HepG2 (cell line): ENCODE measurements around the gene CYTH1. TPM values are rescaled to one million over a fixed set of nuclear protein-coding genes. Genes with fewer than 3 reads are reported as not detected.

Source experiments
- EED ChIP-seq: sonication (generic); formaldehyde crosslinking; IDR thresholded peaks from 2 replicates; pipeline ENCODE4 v1.5.0; 2020; ENCODE audit warnings: mild to moderate bottlenecking, missing genetic modification reagents
- ELK4 ChIP-seq: sonication (generic); formaldehyde crosslinking; IDR thresholded peaks from 2 replicates; pipeline ENCODE4 v1.9.0; 2021; ENCODE audit warnings: missing genetic modification reagents, borderline replicate concordance
- KLF12 ChIP-seq: sonication (generic); formaldehyde crosslinking; IDR thresholded peaks from 2 replicates; pipeline ENCODE4 v1.4.0; 2020; ENCODE audit warnings: missing genetic modification reagents, borderline replicate concordance
- MBNL3 ChIP-seq: fragments of 250-450 bp; sonication (Bioruptor Pico); conservative IDR thresholded peaks from 2 replicates; pipeline ENCODE4 v1.8.0; 2022; ENCODE audit warnings: mild to moderate bottlenecking, inconsistent platforms
- RFX1 ChIP-seq: fragments of 450-650 bp; IDR thresholded peaks from 2 replicates; pipeline ENCODE4 v1.6.1; 2017
- RFX5 ChIP-seq: IDR thresholded peaks from 2 replicates; pipeline ENCODE4 v1.6.1; 2011; ENCODE audit warnings: low read depth, low read length, improper control_type of control experiment
- SMC3 ChIP-seq: IDR thresholded peaks from 2 replicates; pipeline ENCODE4 v1.6.1; 2011; ENCODE audit warnings: low read length, improper control_type of control experiment
- SNAPC2 ChIP-seq: sonication (generic); formaldehyde crosslinking; IDR thresholded peaks from 2 replicates; pipeline ENCODE4 v1.8.1; 2022; ENCODE audit warnings: mild to moderate bottlenecking, missing genetic modification reagents
- ZBED4 ChIP-seq: sonication (generic); formaldehyde crosslinking; IDR thresholded peaks from 2 replicates; pipeline ENCODE4 v1.4.0; 2020; ENCODE audit warnings: missing genetic modification reagents, borderline replicate concordance
- ZFAT ChIP-seq: sonication (generic); formaldehyde crosslinking; conservative IDR thresholded peaks from 2 replicates; pipeline ENCODE4 v1.8.1; 2023; ENCODE audit warnings: missing genetic modification reagents, inconsistent platforms
- ZNF276 ChIP-seq: sonication (generic); formaldehyde crosslinking; IDR thresholded peaks from 2 replicates; pipeline ENCODE4 v1.4.0; 2020; ENCODE audit warnings: mild to moderate bottlenecking, low read depth, missing genetic modification reagents
- ZNF317 ChIP-seq: sonication (generic); formaldehyde crosslinking; IDR thresholded peaks from 2 replicates; pipeline ENCODE4 v1.5.0; 2020; ENCODE audit warnings: mild to moderate bottlenecking, missing genetic modification reagents
- ZNF44 ChIP-seq: sonication (generic); formaldehyde crosslinking; IDR thresholded peaks from 2 replicates; pipeline ENCODE4 v1.5.1; 2020; ENCODE audit warnings: mild to moderate bottlenecking, missing genetic modification reagents
- ZNF557 ChIP-seq: sonication (generic); formaldehyde crosslinking; IDR thresholded peaks from 2 replicates; pipeline ENCODE4 v1.4.0; 2020; ENCODE audit warnings: missing genetic modification reagents
- ZNF740 ChIP-seq: sonication (generic); formaldehyde crosslinking; IDR thresholded peaks from 2 replicates; pipeline ENCODE4 v1.4.0; 2020; ENCODE audit warnings: missing genetic modification reagents
- polyA plus RNA-seq, 8 experiments: library from polyadenylated mRNA; depleted of rRNA in 3 of 8; stranded (reverse) in 7 of 8; unstranded in 1 of 8; fragments of >200 nt; fragmentation: Illumina TruSeq in 4 of 8; extraction: Trizol in 4 of 8; gene quantifications; 2 replicates each; pipeline versions ENCODE4 v1.2.1 to v1.2.3, GENCODE V29; 2011 to 2016; ENCODE audit warnings: low read depth in 4 of 8, missing spikeins in 1 of 8, mixed read lengths in 1 of 8; ENCODE audit not compliant: insufficient read depth in 1 of 8
- total RNA-seq, 5 experiments: library from RNA; depleted of rRNA; stranded (reverse); fragments of >200 nt; fragmentation: Illumina TruSeq; extraction: Trizol; gene quantifications; 2 replicates each; pipeline ENCODE4 v1.2.3, GENCODE V29; 2016; ENCODE audit warnings: low read depth in 1 of 5
- TF ChIP-seq, protein P1 (sequence below): sonication (generic); formaldehyde crosslinking; IDR thresholded peaks from 2 replicates; pipeline ENCODE4 v1.5.0; 2020; ENCODE audit warnings: mild to moderate bottlenecking, missing genetic modification reagents
- TF ChIP-seq, protein P2 (sequence below): sonication (generic); formaldehyde crosslinking; IDR thresholded peaks from 2 replicates; pipeline ENCODE4 v1.4.0; 2020; ENCODE audit warnings: missing genetic modification reagents, borderline replicate concordance

The CYTH1 gene
- total and polyA plus RNA-seq, 2 of the 13 experiments (the other 11 are each of a cell fraction or from before 2014, with no cell fraction given) = 20.1 to 48.9 TPM

- no peak for TF ChIP-seq ZBED4 (CRISPR knock-in tag)
- no peak for TF ChIP-seq EED (CRISPR knock-in tag)
- TF ChIP-seq SNAPC2 (CRISPR knock-in tag) = no peak
- no peak for TF ChIP-seq SMC3
- no peak for TF ChIP-seq ELK4 (CRISPR knock-in tag)
- no peak for TF ChIP-seq ZNF317
- TF ChIP-seq ZNF740 (CRISPR knock-in tag) = 0 out of 2 replicates have a peak, but pooled peaks have one; percentile 26
- TF ChIP-seq ZFAT = no peak
- peak; percentile 51; the same call in 1 of the 2 replicates for TF ChIP-seq RFX5
- TF ChIP-seq ZNF557 = no peak
- TF ChIP-seq, protein P1, sequence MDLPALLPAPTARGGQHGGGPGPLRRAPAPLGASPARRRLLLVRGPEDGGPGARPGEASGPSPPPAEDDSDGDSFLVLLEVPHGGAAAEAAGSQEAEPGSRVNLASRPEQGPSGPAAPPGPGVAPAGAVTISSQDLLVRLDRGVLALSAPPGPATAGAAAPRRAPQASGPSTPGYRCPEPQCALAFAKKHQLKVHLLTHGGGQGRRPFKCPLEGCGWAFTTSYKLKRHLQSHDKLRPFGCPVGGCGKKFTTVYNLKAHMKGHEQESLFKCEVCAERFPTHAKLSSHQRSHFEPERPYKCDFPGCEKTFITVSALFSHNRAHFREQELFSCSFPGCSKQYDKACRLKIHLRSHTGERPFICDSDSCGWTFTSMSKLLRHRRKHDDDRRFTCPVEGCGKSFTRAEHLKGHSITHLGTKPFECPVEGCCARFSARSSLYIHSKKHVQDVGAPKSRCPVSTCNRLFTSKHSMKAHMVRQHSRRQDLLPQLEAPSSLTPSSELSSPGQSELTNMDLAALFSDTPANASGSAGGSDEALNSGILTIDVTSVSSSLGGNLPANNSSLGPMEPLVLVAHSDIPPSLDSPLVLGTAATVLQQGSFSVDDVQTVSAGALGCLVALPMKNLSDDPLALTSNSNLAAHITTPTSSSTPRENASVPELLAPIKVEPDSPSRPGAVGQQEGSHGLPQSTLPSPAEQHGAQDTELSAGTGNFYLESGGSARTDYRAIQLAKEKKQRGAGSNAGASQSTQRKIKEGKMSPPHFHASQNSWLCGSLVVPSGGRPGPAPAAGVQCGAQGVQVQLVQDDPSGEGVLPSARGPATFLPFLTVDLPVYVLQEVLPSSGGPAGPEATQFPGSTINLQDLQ (CRISPR knock-in tag) = no peak
- TF ChIP-seq, protein P2, sequence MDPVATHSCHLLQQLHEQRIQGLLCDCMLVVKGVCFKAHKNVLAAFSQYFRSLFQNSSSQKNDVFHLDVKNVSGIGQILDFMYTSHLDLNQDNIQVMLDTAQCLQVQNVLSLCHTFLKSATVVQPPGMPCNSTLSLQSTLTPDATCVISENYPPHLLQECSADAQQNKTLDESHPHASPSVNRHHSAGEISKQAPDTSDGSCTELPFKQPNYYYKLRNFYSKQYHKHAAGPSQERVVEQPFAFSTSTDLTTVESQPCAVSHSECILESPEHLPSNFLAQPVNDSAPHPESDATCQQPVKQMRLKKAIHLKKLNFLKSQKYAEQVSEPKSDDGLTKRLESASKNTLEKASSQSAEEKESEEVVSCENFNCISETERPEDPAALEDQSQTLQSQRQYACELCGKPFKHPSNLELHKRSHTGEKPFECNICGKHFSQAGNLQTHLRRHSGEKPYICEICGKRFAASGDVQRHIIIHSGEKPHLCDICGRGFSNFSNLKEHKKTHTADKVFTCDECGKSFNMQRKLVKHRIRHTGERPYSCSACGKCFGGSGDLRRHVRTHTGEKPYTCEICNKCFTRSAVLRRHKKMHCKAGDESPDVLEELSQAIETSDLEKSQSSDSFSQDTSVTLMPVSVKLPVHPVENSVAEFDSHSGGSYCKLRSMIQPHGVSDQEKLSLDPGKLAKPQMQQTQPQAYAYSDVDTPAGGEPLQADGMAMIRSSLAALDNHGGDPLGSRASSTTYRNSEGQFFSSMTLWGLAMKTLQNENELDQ (CRISPR knock-in tag) = no peak
- no peak for TF ChIP-seq ZNF276
- no peak for TF ChIP-seq ZNF44 (CRISPR knock-in tag)
- 0 out of 2 replicates have a peak, but pooled peaks have one; percentile 34 for TF ChIP-seq KLF12 (CRISPR knock-in tag)
- TF ChIP-seq RFX1 = peak; percentile 30; the same call in 1 of the 2 replicates
- no peak for TF ChIP-seq MBNL3 (CRISPR knock-in tag)
Measured at GRCh38 chr17:78759203-78759968, 22.7 kb downstream of the CYTH1 start (continued).
